Testis (tissue), 2 donors: ENCODE measurements around the gene ARHGEF38.

Experiments
- POLR2A ChIP-seq: fragments of 450-650 bp; IDR thresholded peaks from one replicate; pipeline ENCODE4 v1.6.1; 2017; ENCODE audit warnings: antibody characterized with exemption, mild to moderate bottlenecking, moderate library complexity
- TF ChIP-seq, protein P1 (sequence below), 3 experiments: fragments of 450-650 bp in 2 of 3; fragments of 200-600 bp in 1 of 3; sonication (generic) in 1 of 3; IDR thresholded peaks; one replicate each; pipeline ENCODE4 v1.5.1; 2016 to 2019; ENCODE audit warnings: antibody characterized with exemption in 3 of 3, mild to moderate bottlenecking in 2 of 3, moderate library complexity in 1 of 3

DNA sequence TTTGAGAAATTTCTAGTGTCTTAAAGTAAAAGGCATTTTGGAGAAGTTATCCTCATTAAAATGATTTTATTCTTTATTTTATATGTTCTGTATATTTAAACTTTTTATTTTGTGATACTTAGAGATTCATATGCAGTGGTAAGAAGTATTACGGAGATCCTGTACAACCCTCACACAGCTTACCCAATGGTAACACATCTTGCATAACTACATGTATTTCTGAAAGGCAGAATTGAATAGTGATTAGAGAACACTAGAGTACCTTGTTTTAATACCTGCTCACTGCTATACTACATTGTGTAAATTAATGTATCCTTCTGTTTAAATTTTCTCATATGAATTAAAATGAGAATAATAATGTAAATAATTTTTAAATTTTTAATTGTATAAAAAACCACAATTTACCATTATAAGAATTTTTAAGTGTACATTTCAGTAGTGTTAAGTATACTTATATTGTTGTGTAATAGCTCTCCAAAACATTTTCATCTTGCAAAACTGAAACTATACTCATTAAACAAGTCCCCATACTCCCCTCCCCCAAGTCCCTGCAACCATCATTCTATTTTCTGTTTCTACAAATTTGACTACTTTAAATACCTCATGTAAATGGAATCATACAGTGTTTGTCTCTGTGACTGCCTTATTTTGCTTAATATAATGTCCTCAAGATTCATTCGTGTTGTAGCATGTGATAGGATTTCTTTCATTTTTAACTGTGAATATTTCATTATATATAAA, 110.7 kb downstream of the ARHGEF38 start:
- TF ChIP-seq, protein P1, sequence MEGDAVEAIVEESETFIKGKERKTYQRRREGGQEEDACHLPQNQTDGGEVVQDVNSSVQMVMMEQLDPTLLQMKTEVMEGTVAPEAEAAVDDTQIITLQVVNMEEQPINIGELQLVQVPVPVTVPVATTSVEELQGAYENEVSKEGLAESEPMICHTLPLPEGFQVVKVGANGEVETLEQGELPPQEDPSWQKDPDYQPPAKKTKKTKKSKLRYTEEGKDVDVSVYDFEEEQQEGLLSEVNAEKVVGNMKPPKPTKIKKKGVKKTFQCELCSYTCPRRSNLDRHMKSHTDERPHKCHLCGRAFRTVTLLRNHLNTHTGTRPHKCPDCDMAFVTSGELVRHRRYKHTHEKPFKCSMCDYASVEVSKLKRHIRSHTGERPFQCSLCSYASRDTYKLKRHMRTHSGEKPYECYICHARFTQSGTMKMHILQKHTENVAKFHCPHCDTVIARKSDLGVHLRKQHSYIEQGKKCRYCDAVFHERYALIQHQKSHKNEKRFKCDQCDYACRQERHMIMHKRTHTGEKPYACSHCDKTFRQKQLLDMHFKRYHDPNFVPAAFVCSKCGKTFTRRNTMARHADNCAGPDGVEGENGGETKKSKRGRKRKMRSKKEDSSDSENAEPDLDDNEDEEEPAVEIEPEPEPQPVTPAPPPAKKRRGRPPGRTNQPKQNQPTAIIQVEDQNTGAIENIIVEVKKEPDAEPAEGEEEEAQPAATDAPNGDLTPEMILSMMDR (IDR thresholded peaks at IDR 0.05) = no peak
- no peak for TF ChIP-seq POLR2A
